Ovary (tissue), 9 donors: ENCODE measurements around the gene ACSS1. TPM values are rescaled to one million over a fixed set of nuclear protein-coding genes. Genes with fewer than 3 reads are reported as not detected.

ENCODE experiments used
- DNase-seq, 5 donors: peaks; one replicate each; pipeline ENCODE4 v3.0.0-alpha.2; 2019 to 2020
- H3K27ac ChIP-seq, 2 donors: fragments of 200-600 bp; one replicate each; pipeline versions ENCODE4 v1.5.1 to v1.8.0; 2019 to 2022
- H3K27me3 ChIP-seq: fragments of 200-600 bp; one replicate; pipeline ENCODE4 v1.8.0; 2022
- H3K36me3 ChIP-seq: fragments of 200-600 bp; sonication (generic); one replicate; pipeline ENCODE4 v1.5.1; 2019
- H3K4me1 ChIP-seq: one replicate; pipeline ENCODE4 v1.8.1; 2013; ENCODE audit warnings: mild to moderate bottlenecking, moderate library complexity; ENCODE audit not compliant: insufficient read depth
- H3K4me3 ChIP-seq: fragments of 200-600 bp; sonication (generic); one replicate; pipeline ENCODE4 v1.5.1; 2017
- H3K9me3 ChIP-seq, 2 donors: fragments of 200-600 bp in 1 of 2; sonication (generic) in 1 of 2; one replicate each; pipeline versions ENCODE4 v1.5.1 to v1.8.1; 2013 to 2019; ENCODE audit warnings: mild to moderate bottlenecking in 1 of 2, moderate library complexity in 1 of 2
- EP300 ChIP-seq: sonication (generic); formaldehyde crosslinking; IDR thresholded peaks from one replicate; pipeline ENCODE4 v1.6.1; 2017; ENCODE audit warnings: antibody characterized with exemption
- POLR2A ChIP-seq: fragments of 450-650 bp; IDR thresholded peaks from one replicate; pipeline ENCODE4 v1.6.1; 2017; ENCODE audit warnings: antibody characterized with exemption, mild to moderate bottlenecking, moderate library complexity
- WGBS, 3 donors: extraction: QIAGEN DNeasy Blood & Tissue Kit in 1 of 3; methylation state at CpG; one replicate each; pipeline versions ENCODE4 v1.1.5 to v1.1.7; 2013 to 2017; 5-methylcytosine and 5-hydroxymethylcytosine counted together
- intact Hi-C, 4 donors: fragments of 100-400 bp; cut with DNase I; formaldehyde crosslinking; loops; one replicate each; pipeline versions ENCODE4 v1.11.0 to v1.15.1; 2022 to 2023
- polyA plus RNA-seq, 2 donors: library from polyadenylated mRNA; stranded (reverse); fragments of 200-250 nt in 1 of 2; fragments of 350-450 nt in 1 of 2; fragmentation: Illumina TruSeq in 1 of 2; extraction: RNeasy Lipid Tissue Mini Kit (QIAGEN cat#74804) in 1 of 2; gene quantifications; one replicate each; pipeline ENCODE4 v1.2.3, GENCODE V29; 2013 to 2014
- total RNA-seq, 7 donors: library from RNA; depleted of rRNA in 2 of 7; stranded (reverse); fragments of >200 nt in 2 of 7; fragmentation: NEBNext Ultra II Directional in 3 of 7; extraction: Animal tissue kit (Norgen Biotek cat#: 25700) in 3 of 7; gene quantifications; one replicate each; pipeline versions ENCODE4 v1.1.0 to v1.2.4, GENCODE V29; 2016 to 2023
- TF ChIP-seq, protein P1 (sequence below), 3 donors: fragments of 450-650 bp in 2 of 3; fragments of 200-600 bp in 1 of 3; IDR thresholded peaks; one replicate each; pipeline versions ENCODE4 v1.5.1 to v1.8.0; 2016 to 2022; ENCODE audit warnings: antibody characterized with exemption in 3 of 3, mild to moderate bottlenecking in 1 of 3
- donor health status: DM: no; HTN: no; CAD: no; lungs with moderate emphysema.
- donor health status: DM: no; HTN: no; CAD: no.
- donor health status: Bipolar disorder and iron deficiency.
- donor health status: DM: yes; HTN: yes; CAD: no.
- donor health status: DM: no; HTN: no; CAD: no.
- donor health status: DM: yes; HTN: yes; CAD: no.

Gene ACSS1
- total and polyA plus RNA-seq, 9 donors = 13.1 to 37.0 (median 29.0) TPM

GRCh38 chr20:24991897-24992486 lies 65.9 kb downstream of the ACSS1 start:
- no peak for TF ChIP-seq EP300
- TF ChIP-seq, protein P1, sequence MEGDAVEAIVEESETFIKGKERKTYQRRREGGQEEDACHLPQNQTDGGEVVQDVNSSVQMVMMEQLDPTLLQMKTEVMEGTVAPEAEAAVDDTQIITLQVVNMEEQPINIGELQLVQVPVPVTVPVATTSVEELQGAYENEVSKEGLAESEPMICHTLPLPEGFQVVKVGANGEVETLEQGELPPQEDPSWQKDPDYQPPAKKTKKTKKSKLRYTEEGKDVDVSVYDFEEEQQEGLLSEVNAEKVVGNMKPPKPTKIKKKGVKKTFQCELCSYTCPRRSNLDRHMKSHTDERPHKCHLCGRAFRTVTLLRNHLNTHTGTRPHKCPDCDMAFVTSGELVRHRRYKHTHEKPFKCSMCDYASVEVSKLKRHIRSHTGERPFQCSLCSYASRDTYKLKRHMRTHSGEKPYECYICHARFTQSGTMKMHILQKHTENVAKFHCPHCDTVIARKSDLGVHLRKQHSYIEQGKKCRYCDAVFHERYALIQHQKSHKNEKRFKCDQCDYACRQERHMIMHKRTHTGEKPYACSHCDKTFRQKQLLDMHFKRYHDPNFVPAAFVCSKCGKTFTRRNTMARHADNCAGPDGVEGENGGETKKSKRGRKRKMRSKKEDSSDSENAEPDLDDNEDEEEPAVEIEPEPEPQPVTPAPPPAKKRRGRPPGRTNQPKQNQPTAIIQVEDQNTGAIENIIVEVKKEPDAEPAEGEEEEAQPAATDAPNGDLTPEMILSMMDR (IDR thresholded peaks at IDR 0.05) = no peak
- no peak for TF ChIP-seq POLR2A
- WGBS, 3 donors = 0 to 1% (median 0%) methylated on average over 36 of the region's 36 CpGs
- H3K4me1 ChIP-seq = peaks cover 3% of the 10 kb centered on the region
- no peaks in the 10 kb centered on the region for H3K9me3 ChIP-seq
- intact Hi-C loops = loop anchor here (2.0 to 10.0 kb wide), 5 partner anchors 67 to 413 kb away; partner anchors contain the start of genes ABHD12 (in 1 of the 4), ACSS1 (in 1 of the 4), ENTPD6 (in 1 of the 4) and GINS1 (in 1 of the 4)
- H3K4me3 ChIP-seq = peak overlapping the region; percentile 93
- peak in 1 of 5 donors; percentile 19 for DNase-seq
- H3K27ac ChIP-seq = peak overlapping the region in 1 of 2 donors; percentile 92
- no peaks in the 10 kb centered on the region for H3K36me3 ChIP-seq
- no peaks in the 10 kb centered on the region for H3K27me3 ChIP-seq

DNA sequence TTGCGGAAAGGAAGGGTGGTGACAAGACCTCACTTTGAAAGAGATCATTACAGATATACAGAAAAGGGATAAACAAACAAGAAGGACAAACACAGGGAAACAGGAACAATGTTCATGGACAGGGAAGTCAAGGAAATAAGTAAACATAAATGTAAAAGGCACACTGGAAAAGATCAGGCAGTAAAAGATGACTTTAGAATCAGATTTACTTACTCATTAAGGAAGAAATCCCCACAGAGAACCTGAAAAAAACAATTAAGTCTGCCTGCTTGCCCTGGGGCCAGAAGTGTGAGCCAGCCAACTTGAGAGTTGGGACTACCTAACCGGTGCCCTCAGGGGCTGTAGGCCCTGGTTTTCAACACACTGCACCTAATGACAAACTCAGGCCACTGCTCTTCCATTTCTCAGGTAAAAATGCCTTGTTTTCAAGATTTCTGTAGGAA lies 67.1 kb downstream of the ACSS1 start:
- Histone ChIP-seq H3K27ac (no peak overlapping the region), H3K36me3 (no peaks in the 10 kb centered on the region), H3K27me3 (no peaks in the 10 kb centered on the region), H3K4me1 (peaks cover 3% of the 10 kb centered on the region), H3K4me3 (no peak overlapping the region), H3K9me3 (no peaks in the 10 kb centered on the region)
- intact Hi-C loops = loop anchor here in 3 of 4 donors (10.0 kb wide), 3 partner anchors 204 to 414 kb away; partner anchors contain the start of genes ENTPD6 (in 1 of the 3) and GINS1 (in 1 of the 3)
- no peak for DNase-seq
- 91 to 100% (median 94%) methylated on average over 2 of the region's 2 CpGs for WGBS, 3 donors
- TF ChIP-seq POLR2A (no peak), EP300 (no peak)
- TF ChIP-seq, protein P1 (IDR thresholded peaks at IDR 0.05) = no peak

- no peak for DNase-seq
- no peaks in the 10 kb centered on the region for H3K9me3 ChIP-seq
Measured at GRCh38 chr20:24989162-24989561, 68.8 kb downstream of the ACSS1 start.

GRCh38 chr20:24987873-24988835 lies 69.8 kb downstream of the ACSS1 start:
- Histone ChIP-seq H3K27me3 (no peaks in the 10 kb centered on the region), H3K4me1 (peaks cover 3% of the 10 kb centered on the region), H3K9me3 (no peaks in the 10 kb centered on the region), H3K4me3 (no peak overlapping the region), H3K27ac (no peak overlapping the region), H3K36me3 (no peaks in the 10 kb centered on the region)
- 85 to 88% (median 85%) methylated on average over 7 of the region's 7 CpGs for WGBS, 3 donors
- intact Hi-C loops = no loop called here
- TF ChIP-seq EP300 (no peak), POLR2A (no peak)
- TF ChIP-seq, protein P1 (IDR thresholded peaks at IDR 0.05) = no peak
- no peak for DNase-seq

More at GRCh38 chr20:24989162-24989561, 68.8 kb downstream of the ACSS1 start:
- 89 to 93% (median 90%) methylated on average over 3 of the region's 3 CpGs for WGBS, 3 donors
- H3K4me1 ChIP-seq = peaks cover 3% of the 10 kb centered on the region
- no peaks in the 10 kb centered on the region for H3K36me3 ChIP-seq
- H3K27ac ChIP-seq = no peak overlapping the region
- H3K4me3 ChIP-seq = no peak overlapping the region
- H3K27me3 ChIP-seq = no peaks in the 10 kb centered on the region
- TF ChIP-seq, protein P1 (IDR thresholded peaks at IDR 0.05) = no peak
- TF ChIP-seq POLR2A (no peak), EP300 (no peak)
- intact Hi-C loops = no loop called here
